ENCODE results near the gene PDCD1.
"Not testable (repeated sequence)": the region's sequence is repeated elsewhere in the genome, so short reads cannot be mapped to it uniquely, and the experiment has no call there.

PDCD1 gene

DNA sequence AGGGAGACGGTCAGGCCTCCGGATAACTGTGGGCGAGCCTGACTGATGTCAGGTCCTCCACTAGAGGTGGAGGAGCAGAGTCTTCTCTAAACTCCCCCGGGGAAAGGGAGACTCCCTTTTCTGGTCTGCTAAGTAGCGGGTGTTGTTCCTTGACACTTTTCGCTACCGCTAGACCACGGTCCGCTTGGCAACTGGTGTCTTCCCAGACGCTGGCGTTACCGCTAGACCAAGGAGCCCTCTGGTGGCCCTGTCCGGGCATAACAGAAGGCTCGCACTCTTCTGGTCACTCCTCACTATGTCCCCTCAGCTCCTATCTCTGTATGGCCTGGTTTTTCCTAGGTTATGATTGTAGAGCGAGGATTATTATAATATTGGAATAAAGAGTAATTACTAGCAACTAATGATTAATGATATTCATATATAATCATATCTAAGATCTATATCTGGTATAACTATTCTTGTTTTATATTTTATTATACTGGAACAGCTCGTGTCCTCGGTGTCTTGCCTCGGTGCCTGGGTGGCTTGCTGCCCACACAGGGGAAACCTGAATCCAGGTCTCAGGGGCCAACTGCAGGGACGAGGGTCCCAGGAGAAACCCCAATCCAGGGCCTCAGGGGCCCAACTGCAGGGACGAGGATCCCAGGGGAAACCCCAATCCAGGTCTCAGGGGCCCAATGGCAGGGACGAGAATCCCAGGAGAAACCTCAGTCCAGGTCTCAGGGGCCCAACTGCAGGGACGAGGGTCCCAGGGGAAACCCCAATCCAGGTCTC is 17.2 kb upstream of the PDCD1 start:
- not testable (repeated sequence) for H2AFZ ChIP-seq (ENCODE audit: low read length, unreplicated experiment); H3K79me2 ChIP-seq (ENCODE audit: control insufficient read depth, insufficient read depth, low read length, unreplicated experiment); H3K27me3 ChIP-seq (ENCODE audit: insufficient read depth, low read length); H3K27ac ChIP-seq (ENCODE audit: low read depth, low read length); H3K4me1 ChIP-seq (ENCODE audit: control insufficient read depth, insufficient read depth, low read length, unreplicated experiment); H3K36me3 ChIP-seq (ENCODE audit: insufficient read depth, low read length); H3K4me3 ChIP-seq (ENCODE audit: low read depth, low read length)

- no peak overlapping the region for H3K27ac ChIP-seq (ENCODE audit: low read depth, low read length)
- no peak overlapping the region for H3K4me3 ChIP-seq (ENCODE audit: low read depth, low read length)
- H3K36me3 ChIP-seq (ENCODE audit: insufficient read depth, low read length), result no peaks in the 10 kb centered on the region
- H3K4me1 ChIP-seq (ENCODE audit: control insufficient read depth, insufficient read depth, low read length, unreplicated experiment), result no peaks in the 10 kb centered on the region
- H2AFZ ChIP-seq (ENCODE audit: low read length, unreplicated experiment), result no peak overlapping the region
- H3K79me2 ChIP-seq (ENCODE audit: control insufficient read depth, insufficient read depth, low read length, unreplicated experiment), result no peaks in the 10 kb centered on the region
- H3K27me3 ChIP-seq (ENCODE audit: insufficient read depth, low read length), result no peaks in the 10 kb centered on the region
Observed at GRCh38 chr2:241874277-241874925, 15.7 kb upstream of the PDCD1 start.

DNA sequence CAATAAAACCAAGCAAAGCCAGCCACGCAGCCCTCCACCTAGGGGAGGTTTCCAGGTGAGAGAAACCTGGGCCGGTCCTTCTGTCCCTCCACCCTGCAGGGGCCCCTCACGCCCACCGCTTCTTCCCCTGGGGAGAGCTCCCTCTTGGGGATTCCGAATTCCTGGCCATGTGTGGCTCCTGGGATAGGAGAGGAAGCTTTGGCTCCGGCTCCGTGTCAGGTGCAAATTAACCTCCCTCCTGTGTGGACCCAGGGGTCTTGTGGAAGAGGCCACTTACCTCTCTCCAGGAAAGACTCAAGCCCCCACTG is 15.1 kb upstream of the PDCD1 start:
- H3K4me3 ChIP-seq (ENCODE audit: low read depth, low read length), result no peak overlapping the region
- no peaks in the 10 kb centered on the region for H3K79me2 ChIP-seq (ENCODE audit: control insufficient read depth, insufficient read depth, low read length, unreplicated experiment)
- H3K4me1 ChIP-seq (ENCODE audit: control insufficient read depth, insufficient read depth, low read length, unreplicated experiment), result no peaks in the 10 kb centered on the region
- no peaks in the 10 kb centered on the region for H3K27me3 ChIP-seq (ENCODE audit: insufficient read depth, low read length)
- H3K36me3 ChIP-seq (ENCODE audit: insufficient read depth, low read length), result no peaks in the 10 kb centered on the region
- H3K27ac ChIP-seq (ENCODE audit: low read depth, low read length), result no peak overlapping the region
- H2AFZ ChIP-seq (ENCODE audit: low read length, unreplicated experiment), result no peak overlapping the region

DNA sequence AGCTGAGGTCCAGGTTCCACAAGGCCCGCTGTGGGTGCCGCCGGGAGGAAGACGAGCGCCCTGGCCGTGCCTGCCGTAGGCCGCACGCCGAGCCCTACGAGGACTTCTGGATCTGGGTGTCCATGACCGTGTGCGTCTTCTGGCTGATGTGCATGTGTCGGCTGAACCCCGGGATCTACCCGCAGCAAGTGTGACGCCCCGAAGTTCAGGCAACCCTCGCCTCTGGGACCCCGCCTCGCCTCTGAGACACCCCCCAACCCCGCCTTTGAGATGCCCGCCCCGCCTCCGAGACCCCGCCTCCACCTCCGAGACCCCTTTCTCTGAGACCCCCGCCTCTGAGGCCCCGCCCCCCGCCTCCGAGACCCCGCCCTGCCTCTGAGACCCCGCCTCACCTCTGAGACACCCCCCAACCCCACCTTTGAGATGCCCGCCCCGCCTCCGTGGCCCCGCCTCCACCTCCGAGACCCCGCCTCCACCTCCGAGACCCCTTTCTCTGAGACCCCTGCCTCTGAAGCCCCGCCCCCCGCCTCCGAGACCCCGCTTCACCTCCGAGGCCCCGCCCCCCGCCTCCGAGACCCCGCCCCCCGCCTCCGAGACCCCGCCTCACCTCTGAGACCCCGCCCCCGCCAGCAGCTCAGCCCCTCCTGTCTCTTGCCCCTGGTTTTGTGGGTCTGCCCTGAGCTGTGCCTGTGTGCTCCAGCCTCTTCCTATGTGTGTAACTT is 14.5 kb upstream of the PDCD1 start:
- no peaks in the 10 kb centered on the region for H3K36me3 ChIP-seq (ENCODE audit: insufficient read depth, low read length)
- H3K27ac ChIP-seq (ENCODE audit: low read depth, low read length), result no peak overlapping the region
- H3K27me3 ChIP-seq (ENCODE audit: insufficient read depth, low read length), result peaks cover 3% of the 10 kb centered on the region; the same call in 1 of the 2 replicates
- no peak overlapping the region for H2AFZ ChIP-seq (ENCODE audit: low read length, unreplicated experiment)
- no peaks in the 10 kb centered on the region for H3K4me1 ChIP-seq (ENCODE audit: control insufficient read depth, insufficient read depth, low read length, unreplicated experiment)
- no peak overlapping the region for H3K4me3 ChIP-seq (ENCODE audit: low read depth, low read length)
- H3K79me2 ChIP-seq (ENCODE audit: control insufficient read depth, insufficient read depth, low read length, unreplicated experiment), result no peaks in the 10 kb centered on the region

DNA sequence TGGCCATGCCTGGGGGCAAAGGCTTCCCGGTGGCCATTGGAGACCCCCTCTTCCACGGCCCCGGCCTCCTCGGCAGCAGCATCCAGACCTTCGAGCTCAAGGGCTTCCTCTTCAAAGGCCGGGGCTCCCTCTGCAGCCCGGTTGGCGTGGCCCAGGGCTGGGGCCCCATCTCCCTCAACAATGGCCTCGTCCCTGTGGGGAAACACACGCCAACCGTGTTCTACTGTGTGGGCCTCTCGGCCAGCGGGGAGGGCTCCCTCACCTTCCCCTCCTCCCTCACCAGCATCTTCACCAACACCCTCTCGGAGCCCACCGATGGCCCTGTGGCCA is 13.6 kb upstream of the PDCD1 start:
- peaks cover 12% of the 10 kb centered on the region; the same call in 1 of the 2 replicates for H3K27me3 ChIP-seq (ENCODE audit: insufficient read depth, low read length)
- no peak overlapping the region for H3K4me3 ChIP-seq (ENCODE audit: low read depth, low read length)
- no peaks in the 10 kb centered on the region for H3K4me1 ChIP-seq (ENCODE audit: control insufficient read depth, insufficient read depth, low read length, unreplicated experiment)
- no peaks in the 10 kb centered on the region for H3K36me3 ChIP-seq (ENCODE audit: insufficient read depth, low read length)
- H3K27ac ChIP-seq (ENCODE audit: low read depth, low read length), result no peak overlapping the region
- H3K79me2 ChIP-seq (ENCODE audit: control insufficient read depth, insufficient read depth, low read length, unreplicated experiment), result no peaks in the 10 kb centered on the region
- H2AFZ ChIP-seq (ENCODE audit: low read length, unreplicated experiment), result no peak overlapping the region

DNA sequence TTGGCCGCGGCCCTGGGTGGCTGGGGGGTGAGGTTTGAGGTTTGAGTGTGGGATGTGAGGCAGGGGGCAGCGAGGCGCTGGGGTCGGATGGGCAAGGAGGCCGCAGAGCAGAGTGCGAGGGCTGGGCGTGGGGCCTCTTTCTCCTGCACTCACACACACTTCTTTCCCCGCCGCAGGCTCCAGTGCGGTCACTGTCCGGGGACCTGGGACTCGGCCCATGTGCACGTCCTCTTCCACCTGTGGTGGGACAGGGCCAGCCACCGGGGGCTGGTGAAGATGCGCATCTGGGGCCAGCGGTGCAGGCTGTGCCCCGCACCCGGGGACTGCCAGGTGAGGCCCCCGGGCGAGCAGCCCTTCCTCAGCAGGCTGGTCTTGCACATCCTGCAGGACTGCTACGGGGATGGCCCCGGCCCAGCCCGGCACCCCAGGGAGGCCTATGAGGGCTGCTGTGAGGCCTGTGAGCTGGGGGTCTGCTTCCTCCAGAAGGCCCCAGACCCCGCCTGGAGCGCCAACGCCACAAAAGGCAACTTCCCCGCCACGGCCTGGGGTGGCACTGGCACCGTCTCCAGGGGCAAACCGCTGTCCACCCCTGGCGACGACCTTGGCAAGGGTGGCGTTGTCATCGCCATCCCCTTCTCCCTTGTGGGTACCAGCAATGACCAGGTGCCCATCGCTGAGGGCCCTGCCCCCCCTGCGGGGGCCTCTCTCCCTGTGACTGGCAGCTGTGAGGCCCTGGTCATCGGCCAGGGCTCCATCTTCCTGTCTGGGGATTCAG is 13.0 kb upstream of the PDCD1 start:
- no peak overlapping the region for H2AFZ ChIP-seq (ENCODE audit: low read length, unreplicated experiment)
- H3K4me1 ChIP-seq (ENCODE audit: control insufficient read depth, insufficient read depth, low read length, unreplicated experiment), result no peaks in the 10 kb centered on the region
- no peaks in the 10 kb centered on the region for H3K79me2 ChIP-seq (ENCODE audit: control insufficient read depth, insufficient read depth, low read length, unreplicated experiment)
- no peaks in the 10 kb centered on the region for H3K36me3 ChIP-seq (ENCODE audit: insufficient read depth, low read length)
- H3K4me3 ChIP-seq (ENCODE audit: low read depth, low read length), result no peak overlapping the region
- H3K27ac ChIP-seq (ENCODE audit: low read depth, low read length), result no peak overlapping the region
- peaks cover 17% of the 10 kb centered on the region for H3K27me3 ChIP-seq (ENCODE audit: insufficient read depth, low read length)

- Histone ChIP-seq H2AFZ (ENCODE audit: low read length, unreplicated experiment) (no peak overlapping the region), H3K79me2 (ENCODE audit: control insufficient read depth, insufficient read depth, low read length, unreplicated experiment) (no peaks in the 10 kb centered on the region), H3K27me3 (ENCODE audit: insufficient read depth, low read length) (peaks cover 22% of the 10 kb centered on the region), H3K27ac (ENCODE audit: low read depth, low read length) (no peak overlapping the region), H3K4me3 (ENCODE audit: low read depth, low read length) (no peak overlapping the region), H3K36me3 (ENCODE audit: insufficient read depth, low read length) (no peaks in the 10 kb centered on the region), H3K4me1 (ENCODE audit: control insufficient read depth, insufficient read depth, low read length, unreplicated experiment) (no peaks in the 10 kb centered on the region)
Observed at GRCh38 chr2:241870611-241871537, 12.2 kb upstream of the PDCD1 start.

GRCh38 chr2:241870081-241870541 is 11.4 kb upstream of the PDCD1 start:
- H3K27ac ChIP-seq (ENCODE audit: low read depth, low read length), result no peak overlapping the region
- H3K36me3 ChIP-seq (ENCODE audit: insufficient read depth, low read length), result no peaks in the 10 kb centered on the region
- H2AFZ ChIP-seq (ENCODE audit: low read length, unreplicated experiment), result no peak overlapping the region
- peaks cover 30% of the 10 kb centered on the region for H3K27me3 ChIP-seq (ENCODE audit: insufficient read depth, low read length)
- no peaks in the 10 kb centered on the region for H3K79me2 ChIP-seq (ENCODE audit: control insufficient read depth, insufficient read depth, low read length, unreplicated experiment)
- no peaks in the 10 kb centered on the region for H3K4me1 ChIP-seq (ENCODE audit: control insufficient read depth, insufficient read depth, low read length, unreplicated experiment)
- no peak overlapping the region for H3K4me3 ChIP-seq (ENCODE audit: low read depth, low read length)

GRCh38 chr2:241869087-241869961 is 10.6 kb upstream of the PDCD1 start, which contains the start of gene RTP5:
RTP5 (plus strand) TSS chr2:241869729; CDS start chr2:241869757, 28 bp downstream.
- H2AFZ ChIP-seq (ENCODE audit: low read length, unreplicated experiment), result no peak within 1 kb of the TSS
- H3K79me2 ChIP-seq (ENCODE audit: control insufficient read depth, insufficient read depth, low read length, unreplicated experiment), result no peaks in the 10 kb centered on the region
- no peak within 1 kb of the TSS for H3K27ac ChIP-seq (ENCODE audit: low read depth, low read length)
- H3K27me3 ChIP-seq (ENCODE audit: insufficient read depth, low read length), result peaks cover 38% of the 10 kb centered on the region
- no peak within 1 kb of the TSS for H3K4me3 ChIP-seq (ENCODE audit: low read depth, low read length)
- H3K36me3 ChIP-seq (ENCODE audit: insufficient read depth, low read length), result no peaks in the 10 kb centered on the region
- no peaks in the 10 kb centered on the region for H3K4me1 ChIP-seq (ENCODE audit: control insufficient read depth, insufficient read depth, low read length, unreplicated experiment)

Measured in ACC112 (cell line).